HPDE6-E6E7 (cell line): ENCODE data around the gene ZNF483.
A peak's percentile ranks its signal among the peaks of the same experiment; 100 is the strongest.
"Not testable (repeated sequence)": the region's sequence is repeated elsewhere in the genome, so short reads cannot be mapped to it uniquely, and the experiment has no call there.

Experiments used
- DNase-seq: peaks from one replicate; pipeline ENCODE4 v3.0.0; 2011; ENCODE audit warnings: missing footprints; ENCODE audit errors: extremely low spot score

The ZNF483 gene

DNA sequence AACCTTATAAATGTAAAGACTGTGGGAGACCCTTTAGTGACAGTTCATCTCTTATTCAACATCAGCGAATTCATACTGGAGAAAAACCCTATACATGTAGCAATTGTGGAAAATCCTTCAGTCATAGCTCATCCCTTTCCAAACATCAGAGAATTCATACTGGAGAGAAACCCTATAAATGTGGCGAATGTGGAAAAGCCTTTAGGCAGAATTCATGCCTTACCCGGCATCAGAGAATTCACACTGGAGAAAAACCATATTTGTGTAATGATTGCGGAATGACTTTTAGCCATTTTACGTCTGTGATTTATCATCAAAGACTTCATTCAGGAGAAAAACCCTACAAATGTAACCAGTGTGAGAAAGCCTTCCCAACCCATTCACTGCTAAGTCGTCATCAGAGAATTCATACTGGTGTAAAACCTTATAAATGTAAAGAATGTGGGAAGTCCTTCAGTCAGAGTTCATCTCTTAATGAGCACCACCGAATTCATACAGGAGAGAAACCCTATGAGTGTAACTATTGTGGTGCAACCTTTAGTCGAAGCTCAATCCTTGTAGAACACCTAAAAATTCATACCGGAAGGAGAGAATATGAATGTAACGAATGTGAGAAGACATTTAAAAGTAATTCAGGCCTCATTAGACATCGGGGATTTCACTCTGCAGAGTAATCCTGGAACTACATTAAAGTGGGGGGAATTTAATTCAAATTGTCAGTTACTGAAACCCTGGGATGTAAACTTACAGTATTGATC is 17.7 kb downstream of the ZNF483 start:
- DNase-seq, result no peak

DNA sequence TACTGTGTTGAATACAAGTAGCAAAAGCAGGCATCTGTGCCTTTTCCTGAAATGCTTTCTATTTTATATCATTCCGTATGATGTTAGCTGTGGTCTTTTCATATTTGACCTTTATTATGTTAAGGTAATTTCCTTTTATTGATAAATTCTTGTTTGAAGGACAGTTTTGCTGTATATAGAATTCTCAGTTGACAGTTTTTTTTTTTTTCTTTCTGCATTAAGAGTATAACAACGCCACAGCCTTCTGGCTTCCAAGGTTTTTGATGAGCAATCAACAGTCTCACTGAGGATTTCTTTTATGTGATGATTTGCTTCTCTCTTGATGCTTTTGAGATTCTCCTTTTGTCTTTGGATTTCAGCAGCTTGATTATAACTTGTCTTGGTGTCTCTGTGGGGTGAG is 23.6 kb downstream of the ZNF483 start:
- no peak for DNase-seq

DNA sequence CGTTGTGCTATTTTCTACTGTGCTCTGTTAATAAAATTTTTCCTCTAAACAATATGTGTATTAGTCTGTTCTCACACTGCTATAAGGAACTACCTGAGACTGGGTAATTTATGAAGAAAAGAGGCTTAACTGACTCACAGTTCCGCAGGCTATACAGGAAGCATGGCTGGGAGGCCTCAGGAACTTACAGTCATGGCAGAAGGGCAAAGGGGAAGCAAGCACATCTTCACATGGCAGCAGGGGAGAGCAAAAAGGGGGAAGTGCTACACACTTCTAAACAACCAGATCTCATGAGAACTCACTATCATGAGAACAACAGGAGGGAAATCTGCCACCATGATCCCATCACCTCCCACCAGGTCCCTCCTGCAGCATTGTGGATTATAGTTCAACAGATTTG is 30.4 kb downstream of the ZNF483 start:
- not testable (repeated sequence) for DNase-seq

DNA sequence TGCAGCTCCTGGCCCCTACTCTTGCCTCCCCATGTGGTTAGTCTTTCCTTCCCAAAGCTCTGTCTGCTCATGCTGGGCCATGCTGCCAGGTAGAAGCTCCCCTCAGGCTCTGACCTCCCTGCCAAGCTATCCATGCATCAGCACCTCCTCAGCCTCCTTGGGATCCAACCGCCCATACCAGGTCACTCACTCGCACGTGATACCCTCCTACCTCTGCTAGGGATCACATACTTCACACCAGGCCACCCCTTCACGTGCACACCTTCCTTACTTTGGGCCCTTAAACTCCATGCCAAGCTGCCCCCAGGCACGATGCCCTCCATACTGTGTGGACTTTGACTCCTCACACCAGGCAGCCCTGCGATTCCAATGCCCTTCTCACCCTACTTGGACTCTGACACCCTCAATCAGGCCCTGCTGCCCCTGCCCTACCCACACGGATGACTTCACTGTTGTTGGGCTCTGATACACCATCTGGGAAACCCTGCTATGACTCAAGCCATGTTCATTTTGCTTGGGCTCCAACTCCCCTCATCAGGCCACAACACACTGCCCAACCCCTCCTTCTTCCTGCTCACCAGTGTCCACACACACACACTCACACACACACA is 34.1 kb downstream of the ZNF483 start:
- DNase-seq, result no peak

DNA sequence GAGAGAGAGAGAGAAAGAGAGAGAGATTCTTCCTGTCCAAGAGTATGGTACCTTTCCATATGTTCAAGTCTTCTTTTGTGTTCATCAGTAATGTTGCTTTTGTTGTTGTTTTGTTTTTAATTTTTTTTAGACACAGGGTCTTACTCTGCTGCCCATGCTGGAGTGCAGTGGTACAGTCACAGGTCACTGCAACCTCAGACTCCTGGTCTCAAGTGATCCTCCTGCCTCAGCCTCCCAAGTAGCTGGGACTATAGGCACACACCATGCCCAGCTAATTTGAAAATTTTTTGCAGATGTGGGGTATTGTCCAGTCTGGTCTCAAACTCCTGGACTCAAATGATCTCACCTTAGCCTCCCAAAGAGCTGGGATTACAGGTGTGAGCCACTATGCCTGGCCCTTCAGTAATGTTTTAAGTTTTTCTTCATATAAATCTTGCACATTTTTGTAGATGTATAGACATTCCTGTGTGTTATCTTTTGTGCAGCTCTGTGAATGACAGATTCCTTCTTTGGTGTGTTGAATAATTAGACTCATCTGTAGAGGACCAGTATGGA is 36.3 kb downstream of the ZNF483 start:
- no peak for DNase-seq

DNA sequence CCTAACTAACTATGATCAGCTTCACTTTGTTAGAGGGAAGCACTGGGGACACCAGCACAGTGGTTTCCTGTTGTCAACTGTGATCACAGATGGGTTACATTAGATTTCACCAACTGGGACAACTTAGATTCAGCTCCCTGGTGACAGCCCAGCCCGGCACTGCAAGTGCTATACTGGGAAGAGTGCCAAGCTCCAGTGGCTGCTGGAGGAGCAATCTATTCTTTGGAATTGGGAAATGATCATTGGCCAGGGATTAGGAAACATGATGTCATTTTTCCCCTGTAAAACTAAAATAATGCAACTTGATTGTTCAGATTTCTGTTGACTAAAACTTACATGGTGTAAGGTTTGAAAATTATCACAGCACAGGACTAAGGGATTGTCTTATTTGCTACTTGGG is 41.3 kb downstream of the ZNF483 start:
- no peak for DNase-seq

DNA sequence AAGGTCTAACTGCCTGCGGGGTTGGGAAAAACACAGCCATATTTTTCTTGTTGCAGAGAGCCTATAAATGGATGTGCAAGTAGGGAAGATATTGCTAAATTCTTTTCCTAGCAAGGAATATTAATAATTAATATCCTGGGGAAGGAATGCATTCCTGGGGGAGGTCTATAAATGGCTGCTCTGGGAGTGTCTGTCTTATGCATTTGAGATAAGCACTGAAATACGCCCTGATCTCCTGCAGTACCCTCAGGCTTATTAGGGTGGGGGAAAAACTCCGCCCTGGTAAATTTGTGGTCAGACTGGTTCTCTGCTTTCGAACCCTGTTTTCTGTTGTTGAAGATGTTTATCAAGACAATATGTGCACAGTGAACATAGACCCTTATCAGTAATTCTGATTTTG is 43.1 kb downstream of the ZNF483 start:
- DNase-seq, result not testable (repeated sequence)

DNA sequence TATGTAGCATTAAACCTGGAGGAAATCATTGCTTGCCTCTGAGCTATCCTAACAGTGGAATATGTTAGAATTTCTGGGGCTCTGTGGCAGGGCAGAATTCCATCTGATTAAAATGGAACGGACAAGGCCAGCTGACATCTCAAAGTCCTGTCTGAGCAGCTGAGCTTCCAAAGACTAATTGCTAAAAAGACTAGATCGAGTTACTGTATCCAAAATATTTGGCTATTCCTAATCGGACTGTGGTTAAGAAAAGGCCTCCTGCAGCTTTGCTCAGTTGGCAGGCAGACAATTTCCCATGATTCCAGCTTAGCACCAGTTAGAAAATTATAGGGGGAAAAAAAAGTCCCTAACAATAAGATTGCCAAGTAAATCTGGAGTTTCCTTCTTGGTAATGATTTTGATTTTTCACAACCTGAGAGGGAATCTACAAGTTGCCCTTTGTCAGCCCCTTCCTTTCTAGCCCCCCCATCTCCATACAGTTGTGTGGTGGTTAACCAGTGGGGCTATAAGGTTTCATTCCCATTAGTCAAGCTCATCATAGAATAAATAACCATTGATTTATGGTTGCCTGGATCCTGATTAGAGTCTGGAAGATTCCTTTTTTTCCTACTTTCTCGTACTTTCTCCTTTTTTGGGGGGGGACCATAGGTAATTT is 48.1 kb downstream of the ZNF483 start:
- DNase-seq, result no peak

DNA sequence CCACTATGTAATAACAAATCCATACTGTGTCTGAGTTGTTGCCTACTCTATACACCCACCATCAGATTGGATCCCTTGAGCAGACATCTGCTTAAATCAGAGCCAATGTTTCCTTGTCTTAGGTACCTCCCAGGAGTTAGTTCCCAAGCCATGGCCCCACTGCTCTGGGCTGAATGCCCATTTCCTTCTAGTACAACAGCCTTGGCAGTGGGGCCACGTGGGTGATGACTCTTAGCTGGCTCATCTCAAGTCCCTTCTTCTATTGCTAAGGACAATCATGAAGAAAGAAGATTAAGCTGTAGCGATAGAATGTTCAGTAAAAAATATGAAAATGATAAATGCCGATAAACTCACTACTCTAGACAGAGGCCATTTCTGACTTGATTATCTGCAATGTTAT is 57.9 kb downstream of the ZNF483 start:
- DNase-seq, result peak; percentile 23

DNA sequence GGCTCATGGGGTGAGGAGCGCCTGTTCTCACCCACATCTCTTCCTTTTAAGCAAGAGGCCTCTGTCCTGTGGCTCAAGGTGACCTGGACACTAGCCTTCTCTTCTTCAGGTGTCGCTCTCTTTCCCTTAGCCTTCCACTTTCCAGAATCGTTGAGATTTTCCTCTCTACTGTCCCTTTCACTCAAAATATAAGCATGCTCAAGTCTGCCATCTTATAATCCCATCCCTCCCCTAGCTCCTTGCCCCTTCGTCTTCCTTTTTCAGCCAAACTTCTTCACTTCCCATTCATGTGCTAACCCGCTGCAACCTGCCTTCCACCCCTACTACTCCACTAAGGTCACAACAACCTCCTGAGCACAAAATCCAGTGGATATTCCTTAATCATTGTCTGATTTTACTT is 61.4 kb downstream of the ZNF483 start:
- DNase-seq, result no peak

DNA sequence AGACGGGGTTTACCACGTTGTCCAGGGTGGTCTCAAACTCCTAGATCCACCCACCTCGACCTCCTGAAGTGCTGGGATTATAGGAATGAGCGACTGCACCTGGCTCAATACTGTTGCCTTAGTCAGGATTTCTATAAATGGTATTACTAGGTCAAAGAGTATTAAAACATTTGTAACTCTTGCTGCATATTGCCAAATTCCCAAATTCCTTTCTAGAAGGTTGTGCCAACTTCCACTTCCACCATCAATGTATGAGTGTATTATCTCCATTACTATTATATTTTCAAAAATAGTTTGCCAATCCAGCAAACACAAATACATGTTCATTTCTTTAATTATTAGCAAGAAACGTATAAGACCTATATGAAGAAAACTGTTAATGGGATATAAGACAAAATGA is 63.9 kb downstream of the ZNF483 start:
- no peak for DNase-seq

DNA sequence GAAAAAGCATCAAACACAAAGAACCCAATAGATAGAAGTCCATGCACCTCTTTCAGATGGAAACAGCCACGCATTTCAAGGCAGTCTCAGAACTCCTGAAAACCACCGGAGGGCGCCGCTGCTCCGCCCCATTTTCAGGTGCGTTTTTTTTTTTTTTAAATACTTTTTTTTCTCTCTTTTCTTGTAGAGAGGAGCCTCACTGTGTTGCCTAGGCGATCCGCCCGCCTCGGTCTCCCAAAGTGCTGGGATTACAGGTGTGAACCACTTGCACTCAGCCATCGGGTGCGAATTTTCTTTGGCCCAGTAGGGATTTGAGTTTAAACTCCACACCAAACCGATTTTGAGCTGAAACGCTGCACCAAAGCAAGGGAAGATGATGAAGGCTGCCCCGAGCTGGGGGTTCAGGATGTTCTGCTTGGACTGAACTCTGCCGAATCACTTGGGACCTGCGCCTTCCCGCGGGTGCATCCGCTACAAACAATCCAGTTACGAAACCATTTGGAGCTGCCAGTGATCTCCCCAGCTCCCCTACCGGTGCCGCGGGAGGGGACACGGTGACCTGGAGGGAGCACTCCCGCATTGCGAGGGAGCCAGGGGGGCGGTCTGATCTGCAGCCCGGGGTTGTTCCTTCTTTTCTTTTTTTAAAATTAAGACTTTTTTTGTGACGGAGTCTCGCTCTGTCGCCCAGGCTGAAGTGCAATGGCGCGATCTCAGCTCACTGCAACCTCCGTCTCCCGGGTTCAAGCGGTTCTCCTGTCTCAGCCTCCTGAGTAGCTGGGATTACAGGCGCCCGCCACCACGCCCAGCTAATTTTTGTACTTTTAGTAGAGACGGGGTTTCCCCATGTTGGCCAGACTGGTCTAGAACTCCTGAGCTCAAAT is 73.1 kb downstream of the ZNF483 start:
- peak; percentile 55 for DNase-seq

DNA sequence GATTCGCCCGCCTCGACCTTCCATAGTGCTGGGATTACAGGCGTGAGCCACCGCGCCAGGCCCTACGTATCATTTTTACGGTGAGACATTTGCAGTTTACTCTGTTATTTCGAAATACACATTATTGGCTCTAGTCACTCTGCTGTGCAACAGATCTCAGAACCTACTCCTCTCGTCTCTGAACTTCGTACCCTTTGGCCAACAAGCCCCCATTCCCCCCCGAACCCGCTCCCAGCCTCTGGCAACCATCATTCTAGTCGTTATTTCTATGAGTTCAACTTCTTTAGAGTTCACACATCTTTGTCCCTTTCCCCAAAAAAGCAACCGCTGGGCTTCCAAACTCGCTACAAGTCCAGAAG is 73.7 kb downstream of the ZNF483 start:
- DNase-seq, result peak; percentile 12

DNA sequence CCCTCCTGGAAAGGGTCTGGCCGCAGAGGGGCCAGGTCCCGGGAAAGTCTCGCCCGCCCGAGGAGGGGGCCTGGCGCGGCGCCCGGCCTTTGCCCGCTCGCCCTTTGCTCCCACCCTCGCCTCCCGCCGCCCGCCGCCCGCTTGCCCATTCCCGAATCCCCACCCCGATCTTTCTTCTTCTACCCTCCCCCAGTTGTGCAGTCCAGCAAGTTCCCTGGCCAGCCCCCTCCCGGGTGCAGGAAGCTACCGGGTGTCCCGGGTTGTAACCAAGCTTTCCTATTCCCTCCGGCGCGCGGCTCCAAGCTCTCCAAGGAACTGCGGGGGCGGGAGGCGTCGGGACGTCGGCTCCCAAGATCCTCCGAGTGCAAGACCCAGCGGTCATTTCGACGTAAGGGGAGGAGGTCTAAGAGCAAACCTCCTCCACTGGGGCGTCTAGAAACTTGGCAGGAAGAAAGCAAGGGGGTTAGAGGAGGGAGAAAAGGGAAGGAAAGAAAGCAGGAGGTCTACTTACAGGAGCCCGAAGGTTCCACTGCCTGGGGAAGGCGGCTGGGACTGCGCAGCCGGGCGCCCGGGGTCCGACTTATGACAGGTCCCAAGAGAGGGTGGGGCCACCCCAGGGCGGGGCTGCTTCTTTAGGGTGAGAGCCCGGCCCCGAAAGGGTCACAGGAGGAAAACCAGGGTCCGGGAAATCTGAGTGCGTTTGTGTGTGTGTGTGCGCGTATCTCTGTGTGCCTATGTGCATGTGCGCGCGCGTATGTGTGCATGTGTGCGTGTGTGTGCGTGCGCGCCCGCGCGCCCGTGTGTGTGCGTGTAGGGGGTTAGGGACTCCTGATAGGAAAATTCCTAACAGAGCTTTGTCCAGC is 74.3 kb downstream of the ZNF483 start, which contains the start of gene PTGR1:
PTGR1 (minus strand) TSS at position 556 of the 863 bp plus-strand sequence. CDS start 2,225 bp downstream, outside the sequence.
- DNase-seq, result peak; percentile 61

DNA sequence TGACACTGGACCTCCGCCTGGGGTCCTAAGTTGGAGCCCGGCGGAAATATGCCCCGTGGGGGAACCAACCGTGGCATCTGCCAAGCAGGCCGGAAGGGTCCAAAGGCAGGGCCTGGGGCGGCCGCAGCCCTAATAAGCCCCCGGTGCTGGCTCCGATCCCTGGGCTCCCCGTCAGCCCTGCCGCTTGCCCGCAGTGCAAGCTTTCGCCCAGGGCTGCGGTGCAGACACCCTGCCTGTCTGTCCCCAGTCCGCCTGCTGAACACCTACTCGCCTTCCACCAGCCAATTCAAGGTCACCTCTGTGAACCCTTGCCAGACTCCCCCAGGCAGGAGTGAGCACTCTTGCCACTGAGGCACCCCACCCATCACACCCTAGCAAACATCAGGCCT is 75.0 kb downstream of the ZNF483 start:
- DNase-seq, result no peak

DNA sequence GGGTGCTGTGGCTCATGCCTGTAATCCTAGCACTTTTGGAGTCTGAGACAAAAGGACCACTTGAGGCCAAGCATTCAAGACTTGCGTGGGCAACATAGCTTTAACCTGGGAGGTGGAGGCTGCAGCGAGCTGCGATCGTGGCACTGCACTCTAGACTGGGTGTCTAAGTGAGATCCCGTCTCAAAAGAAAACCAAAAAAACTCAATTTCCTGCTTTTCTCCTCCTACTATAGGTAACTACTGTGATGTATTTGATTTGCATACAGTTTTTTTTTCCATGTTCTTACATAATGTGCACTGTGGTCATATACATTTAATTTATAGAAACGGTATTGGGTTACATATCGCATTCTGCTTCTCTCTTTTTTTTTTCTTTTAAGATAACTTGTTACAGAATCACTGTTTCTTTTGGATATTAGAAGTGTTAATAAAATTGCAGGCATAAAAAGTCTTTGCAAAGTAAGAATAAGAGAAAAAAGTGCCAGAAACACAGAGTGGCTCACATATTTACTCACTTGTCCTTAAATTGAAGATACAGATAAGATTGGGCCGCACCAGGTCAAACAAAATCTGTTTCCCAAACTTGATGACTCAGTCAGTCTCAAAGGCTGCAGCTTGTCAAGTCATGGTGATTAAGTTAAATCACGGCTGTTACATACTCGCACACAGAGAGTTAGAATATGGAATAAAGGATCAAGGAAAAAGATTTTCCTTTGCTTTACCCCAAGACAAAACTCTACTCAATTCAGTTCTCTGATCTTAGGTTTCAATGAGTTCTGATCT is 76.4 kb downstream of the ZNF483 start:
- DNase-seq, result peak; percentile 21

DNA sequence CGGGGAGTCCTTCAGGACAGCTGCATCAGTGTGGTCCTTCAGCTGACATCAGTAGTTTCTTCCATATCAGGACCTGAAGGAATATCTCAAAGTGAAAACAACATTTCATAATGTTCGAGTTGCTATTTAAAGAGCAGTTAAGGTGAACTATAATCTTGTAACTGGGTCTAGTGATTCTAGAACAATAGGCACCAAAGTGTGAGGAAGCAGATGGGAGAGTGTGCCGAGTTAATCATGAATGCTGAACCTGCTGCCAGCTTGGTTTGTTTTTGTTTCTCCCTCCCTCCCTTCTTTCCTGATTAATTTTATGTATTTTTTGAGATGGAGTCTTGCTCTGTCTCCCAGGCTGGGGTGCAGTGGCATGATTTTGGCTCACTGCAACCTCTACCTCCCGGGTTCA is 78.1 kb downstream of the ZNF483 start:
- DNase-seq, result no peak

DNA sequence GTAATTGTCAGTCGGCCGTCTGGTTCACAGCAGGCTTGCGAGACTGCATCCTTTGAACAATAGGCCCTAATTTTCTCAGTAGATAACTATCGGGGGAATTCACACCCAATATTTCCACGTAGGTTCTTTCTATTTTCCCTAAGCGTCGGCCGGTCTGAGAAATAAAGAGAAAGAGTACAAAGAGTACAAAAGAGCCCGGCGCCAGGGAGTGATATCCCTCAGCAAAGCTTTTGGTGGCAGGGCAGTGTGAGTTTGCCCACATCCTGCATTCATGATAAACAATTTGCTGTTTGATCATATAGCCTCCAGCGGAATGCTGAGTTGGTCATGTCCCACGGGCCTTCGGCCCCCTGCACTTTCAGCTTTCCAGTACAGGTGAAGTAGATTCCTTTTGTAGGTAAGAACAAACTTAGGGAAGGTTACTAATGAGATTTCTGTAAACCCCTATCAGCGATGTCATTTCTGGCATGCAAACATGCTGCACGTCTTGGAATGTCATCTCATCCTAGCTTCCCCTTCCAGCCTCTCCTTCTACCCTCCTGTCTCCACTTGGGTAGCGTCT is 79.2 kb downstream of the ZNF483 start:
- no peak for DNase-seq

DNA sequence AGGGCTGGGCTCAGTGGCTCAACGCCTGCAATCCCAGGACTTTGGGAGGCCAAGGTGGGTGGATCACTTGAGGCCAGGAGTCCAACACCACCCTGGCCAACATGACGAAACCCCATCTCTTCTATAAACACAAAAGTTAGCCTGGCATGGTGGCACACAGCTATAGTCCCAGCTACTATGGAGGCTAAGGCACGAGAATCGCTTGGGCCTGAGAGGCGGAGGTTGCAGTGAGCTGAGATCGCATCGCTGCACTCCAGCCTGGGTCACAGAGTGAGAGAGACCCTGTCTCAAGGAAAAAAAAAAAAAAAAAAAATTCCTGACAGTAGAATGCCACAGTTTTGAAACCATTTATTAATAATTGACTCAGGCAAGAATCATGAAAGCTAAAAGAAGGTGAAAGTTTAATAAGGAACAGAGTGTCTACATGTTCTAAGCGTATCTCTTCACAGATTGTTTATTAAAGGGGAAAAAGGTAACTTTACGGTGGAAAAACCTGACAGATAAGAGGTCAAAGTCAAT is 80.1 kb downstream of the ZNF483 start:
- no peak for DNase-seq
